Ovary (tissue), 9 donors: ENCODE measurements around the gene UBAC1. TPM values are rescaled to one million over a fixed set of nuclear protein-coding genes. Genes with fewer than 3 reads are reported as not detected.
"Not testable (repeated sequence)": the region's sequence is repeated elsewhere in the genome, so short reads cannot be mapped to it uniquely, and the experiment has no call there.

Source experiments
- DNase-seq, 5 donors: peaks; one replicate each; pipeline ENCODE4 v3.0.0-alpha.2; 2019 to 2020
- H3K27ac ChIP-seq, 2 donors: fragments of 200-600 bp; one replicate each; pipeline versions ENCODE4 v1.5.1 to v1.8.0; 2019 to 2022
- H3K27me3 ChIP-seq: fragments of 200-600 bp; one replicate; pipeline ENCODE4 v1.8.0; 2022
- H3K36me3 ChIP-seq: fragments of 200-600 bp; sonication (generic); one replicate; pipeline ENCODE4 v1.5.1; 2019
- H3K4me1 ChIP-seq: one replicate; pipeline ENCODE4 v1.8.1; 2013; ENCODE audit warnings: mild to moderate bottlenecking, moderate library complexity; ENCODE audit not compliant: insufficient read depth
- H3K4me3 ChIP-seq: fragments of 200-600 bp; sonication (generic); one replicate; pipeline ENCODE4 v1.5.1; 2017
- H3K9me3 ChIP-seq, 2 donors: fragments of 200-600 bp in 1 of 2; sonication (generic) in 1 of 2; one replicate each; pipeline versions ENCODE4 v1.5.1 to v1.8.1; 2013 to 2019; ENCODE audit warnings: mild to moderate bottlenecking in 1 of 2, moderate library complexity in 1 of 2
- EP300 ChIP-seq: sonication (generic); formaldehyde crosslinking; IDR thresholded peaks from one replicate; pipeline ENCODE4 v1.6.1; 2017; ENCODE audit warnings: antibody characterized with exemption
- POLR2A ChIP-seq: fragments of 450-650 bp; IDR thresholded peaks from one replicate; pipeline ENCODE4 v1.6.1; 2017; ENCODE audit warnings: antibody characterized with exemption, mild to moderate bottlenecking, moderate library complexity
- WGBS, 3 donors: extraction: QIAGEN DNeasy Blood & Tissue Kit in 1 of 3; methylation state at CpG; one replicate each; pipeline versions ENCODE4 v1.1.5 to v1.1.7; 2013 to 2017; 5-methylcytosine and 5-hydroxymethylcytosine counted together
- intact Hi-C, 4 donors: fragments of 100-400 bp; cut with DNase I; formaldehyde crosslinking; loops; one replicate each; pipeline versions ENCODE4 v1.11.0 to v1.15.1; 2022 to 2023
- polyA plus RNA-seq, 2 donors: library from polyadenylated mRNA; stranded (reverse); fragments of 200-250 nt in 1 of 2; fragments of 350-450 nt in 1 of 2; fragmentation: Illumina TruSeq in 1 of 2; extraction: RNeasy Lipid Tissue Mini Kit (QIAGEN cat#74804) in 1 of 2; gene quantifications; one replicate each; pipeline ENCODE4 v1.2.3, GENCODE V29; 2013 to 2014
- total RNA-seq, 7 donors: library from RNA; depleted of rRNA in 2 of 7; stranded (reverse); fragments of >200 nt in 2 of 7; fragmentation: NEBNext Ultra II Directional in 3 of 7; extraction: Animal tissue kit (Norgen Biotek cat#: 25700) in 3 of 7; gene quantifications; one replicate each; pipeline versions ENCODE4 v1.1.0 to v1.2.4, GENCODE V29; 2016 to 2023
- TF ChIP-seq, protein P1 (sequence below), 3 donors: fragments of 450-650 bp in 2 of 3; fragments of 200-600 bp in 1 of 3; IDR thresholded peaks; one replicate each; pipeline versions ENCODE4 v1.5.1 to v1.8.0; 2016 to 2022; ENCODE audit warnings: antibody characterized with exemption in 3 of 3, mild to moderate bottlenecking in 1 of 3
- donor health status: DM: no; HTN: no; CAD: no; lungs with moderate emphysema.
- donor health status: DM: no; HTN: no; CAD: no.
- donor health status: Bipolar disorder and iron deficiency.
- donor health status: DM: yes; HTN: yes; CAD: no.
- donor health status: DM: no; HTN: no; CAD: no.
- donor health status: DM: yes; HTN: yes; CAD: no.

UBAC1 gene
- total and polyA plus RNA-seq, 9 donors, result 19.7 to 42.0 (median 33.4) TPM

DNA sequence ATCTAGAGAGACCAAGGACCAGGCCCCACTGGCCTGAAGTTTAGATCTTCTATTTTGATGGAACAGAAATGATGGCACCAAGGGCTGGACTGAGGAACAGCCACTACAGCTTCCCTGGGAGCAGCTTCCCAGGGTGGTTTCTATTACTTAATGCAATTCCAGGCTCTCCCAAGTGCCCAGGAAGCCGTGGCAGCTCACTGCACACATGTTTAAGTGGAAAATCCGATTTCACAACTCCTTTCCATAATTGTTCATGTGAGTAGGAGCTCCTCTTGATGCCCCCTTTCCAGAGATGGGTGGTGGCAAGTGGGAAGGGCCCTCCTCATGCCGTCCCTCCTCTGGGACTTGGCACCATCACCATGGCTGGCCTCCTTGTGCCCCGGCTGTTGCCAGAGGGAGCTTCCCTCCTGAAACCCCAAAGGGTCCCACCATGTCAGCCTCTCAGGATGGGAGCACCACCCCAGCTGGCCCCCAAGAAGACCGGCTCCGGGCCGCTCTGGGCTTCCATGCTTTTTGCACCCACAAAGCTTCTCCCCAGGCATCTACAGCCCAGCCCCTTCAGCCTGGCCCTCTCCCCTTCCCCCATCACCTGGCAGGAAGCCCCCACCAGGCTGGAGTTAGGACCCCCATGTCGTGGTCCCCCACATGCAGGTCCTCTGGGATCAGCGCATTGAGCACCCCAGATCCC lies 9.1 kb upstream of the UBAC1 start:
- Histone ChIP-seq H3K27me3 (no peaks in the 10 kb centered on the region), H3K9me3 (no peaks in the 10 kb centered on the region), H3K36me3 (no peaks in the 10 kb centered on the region), H3K27ac (no peak overlapping the region), H3K4me3 (no peak overlapping the region), H3K4me1 (no peaks in the 10 kb centered on the region)
- TF ChIP-seq, protein P1, sequence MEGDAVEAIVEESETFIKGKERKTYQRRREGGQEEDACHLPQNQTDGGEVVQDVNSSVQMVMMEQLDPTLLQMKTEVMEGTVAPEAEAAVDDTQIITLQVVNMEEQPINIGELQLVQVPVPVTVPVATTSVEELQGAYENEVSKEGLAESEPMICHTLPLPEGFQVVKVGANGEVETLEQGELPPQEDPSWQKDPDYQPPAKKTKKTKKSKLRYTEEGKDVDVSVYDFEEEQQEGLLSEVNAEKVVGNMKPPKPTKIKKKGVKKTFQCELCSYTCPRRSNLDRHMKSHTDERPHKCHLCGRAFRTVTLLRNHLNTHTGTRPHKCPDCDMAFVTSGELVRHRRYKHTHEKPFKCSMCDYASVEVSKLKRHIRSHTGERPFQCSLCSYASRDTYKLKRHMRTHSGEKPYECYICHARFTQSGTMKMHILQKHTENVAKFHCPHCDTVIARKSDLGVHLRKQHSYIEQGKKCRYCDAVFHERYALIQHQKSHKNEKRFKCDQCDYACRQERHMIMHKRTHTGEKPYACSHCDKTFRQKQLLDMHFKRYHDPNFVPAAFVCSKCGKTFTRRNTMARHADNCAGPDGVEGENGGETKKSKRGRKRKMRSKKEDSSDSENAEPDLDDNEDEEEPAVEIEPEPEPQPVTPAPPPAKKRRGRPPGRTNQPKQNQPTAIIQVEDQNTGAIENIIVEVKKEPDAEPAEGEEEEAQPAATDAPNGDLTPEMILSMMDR (IDR thresholded peaks at IDR 0.05), result no peak
- TF ChIP-seq EP300 (no peak), POLR2A (no peak)
- 71 to 81% (median 75%) methylated on average over 9 of the region's 9 CpGs for WGBS, 3 donors
- no peak for DNase-seq
- intact Hi-C loops, result no loop called here

- intact Hi-C loops, result loop anchor here (5.0 to 10.0 kb wide), 5 partner anchors 104 to 316 kb away; partner anchors contain the start of genes KCNT1 (in 1 of the 4) and QSOX2 (in 1 of the 4)
- WGBS, 3 donors, result 66 to 70% (median 68%) methylated on average over 12 of the region's 12 CpGs
- no peaks in the 10 kb centered on the region for H3K36me3 ChIP-seq
- no peaks in the 10 kb centered on the region for H3K9me3 ChIP-seq
- DNase-seq, result no peak
- no peak overlapping the region for H3K27ac ChIP-seq
- H3K4me1 ChIP-seq, result no peaks in the 10 kb centered on the region
- H3K27me3 ChIP-seq, result no peaks in the 10 kb centered on the region
- TF ChIP-seq POLR2A (no peak), EP300 (no peak)
- TF ChIP-seq, protein P1 (IDR thresholded peaks at IDR 0.05), result no peak
- no peak overlapping the region for H3K4me3 ChIP-seq
Observed at GRCh38 chr9:135969064-135969683, 8.0 kb upstream of the UBAC1 start.

GRCh38 chr9:135968601-135969000 lies 7.4 kb upstream of the UBAC1 start:
- WGBS, 3 donors, result 50 to 60% (median 52%) methylated on average over 6 to 7 of the region's 7 CpGs
- Histone ChIP-seq H3K27me3 (no peaks in the 10 kb centered on the region), H3K9me3 (no peaks in the 10 kb centered on the region), H3K4me3 (no peak overlapping the region), H3K36me3 (no peaks in the 10 kb centered on the region), H3K27ac (no peak overlapping the region), H3K4me1 (no peaks in the 10 kb centered on the region)
- intact Hi-C loops, result loop anchor here (5.0 to 10.0 kb wide), 5 partner anchors 104 to 316 kb away; partner anchors contain the start of genes KCNT1 (in 1 of the 4) and QSOX2 (in 1 of the 4)
- no peak for DNase-seq
- TF ChIP-seq POLR2A (no peak), EP300 (no peak)
- TF ChIP-seq, protein P1 (IDR thresholded peaks at IDR 0.05), result no peak

DNA sequence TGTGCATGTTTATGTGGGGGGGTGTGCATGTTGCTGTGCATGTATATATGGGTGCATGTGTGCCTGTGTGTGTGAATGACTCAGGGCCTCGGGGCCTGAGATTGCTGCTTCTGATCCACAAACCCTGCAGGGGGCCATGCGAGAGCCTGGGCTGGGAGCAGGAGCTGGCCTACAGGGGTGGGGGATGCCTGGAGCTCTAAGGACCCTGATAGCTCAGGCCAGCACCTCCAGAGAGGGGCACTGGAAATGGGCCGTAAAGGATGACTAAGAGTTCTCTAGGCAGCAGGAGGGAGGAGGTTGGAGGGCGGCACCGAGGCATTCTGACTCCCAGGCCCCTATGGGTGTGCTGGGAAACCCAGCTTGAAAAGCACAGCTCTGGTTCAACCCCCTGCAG lies 6.9 kb upstream of the UBAC1 start:
- Histone ChIP-seq H3K4me1 (no peaks in the 10 kb centered on the region), H3K4me3 (no peak overlapping the region), H3K27ac (no peak overlapping the region), H3K9me3 (no peaks in the 10 kb centered on the region), H3K36me3 (no peaks in the 10 kb centered on the region), H3K27me3 (no peaks in the 10 kb centered on the region)
- WGBS, 3 donors, result 37 to 55% (median 46%) methylated on average over 5 of the region's 5 CpGs
- intact Hi-C loops, result loop anchor here (5.0 to 10.0 kb wide), 5 partner anchors 103 to 317 kb away; partner anchors contain the start of genes KCNT1 (in 1 of the 4) and QSOX2 (in 1 of the 4)
- TF ChIP-seq, protein P1 (IDR thresholded peaks at IDR 0.05), result no peak
- no peak for TF ChIP-seq EP300
- TF ChIP-seq POLR2A, result no peak
- DNase-seq, result no peak

DNA sequence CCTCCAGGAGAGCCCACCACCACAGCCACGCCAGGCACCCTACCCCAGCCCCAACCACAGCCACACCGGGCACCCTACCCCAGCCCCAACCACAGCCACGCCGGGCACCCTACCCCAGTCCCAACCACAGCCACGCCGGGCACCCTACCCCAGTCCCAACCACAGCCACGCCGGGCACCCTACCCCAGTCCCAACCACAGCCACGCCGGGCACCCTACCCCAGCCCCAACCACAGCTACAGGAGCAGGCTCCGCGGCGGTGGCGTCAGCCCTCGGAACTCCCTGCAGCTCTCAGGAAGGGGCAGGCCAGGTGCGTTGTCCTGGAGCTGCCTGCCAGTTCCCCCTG lies 5.7 kb upstream of the UBAC1 start:
- not testable (repeated sequence) for DNase-seq, H3K36me3 ChIP-seq, H3K27ac ChIP-seq, H3K4me1 ChIP-seq, H3K4me3 ChIP-seq, H3K27me3 ChIP-seq, H3K9me3 ChIP-seq
- intact Hi-C loops, result loop anchor here (1.0 to 10.0 kb wide), 7 partner anchors 102 to 318 kb away; partner anchors contain the start of genes KCNT1 (in 1 of the 4) and QSOX2 (in 1 of the 4)
- WGBS, 3 donors, result 75 to 84% (median 76%) methylated on average over 14 to 16 of the region's 16 CpGs
